D721Med (cell line): ENCODE measurements around the gene OR6X1.
"Not testable (repeated sequence)": the region's sequence is repeated elsewhere in the genome, so short reads cannot be mapped to it uniquely, and the experiment has no call there.

Experiments used
- DNase-seq: peaks from one replicate; pipeline ENCODE4 v3.0.0; 2011; ENCODE audit warnings: low spot score; ENCODE audit not compliant: insufficient read length
- FAIRE-seq: peaks from 2 replicates; lab custom pipeline; 2011; peaks lifted over from hg19 to GRCh38; lab: Jason Lieb, UNC
- CTCF ChIP-seq: IDR thresholded peaks from 2 replicates; pipeline ENCODE4 v1.5.1; 2012; ENCODE audit warnings: mild to moderate bottlenecking, control low read depth; ENCODE audit not compliant: insufficient read depth; ENCODE audit errors: missing control alignments

OR6X1 gene

GRCh38 chr11:123757976-123758375 lies 3.7 kb upstream of the OR6X1 start:
- no peak for DNase-seq
- TF ChIP-seq CTCF, result no peak
- no peak for FAIRE-seq

GRCh38 chr11:123755813-123756212 lies 1.5 kb upstream of the OR6X1 start:
- no peak for TF ChIP-seq CTCF
- DNase-seq (no peak), FAIRE-seq (no peak)

GRCh38 chr11:123755344-123755743 lies 1.0 kb upstream of the OR6X1 start:
- DNase-seq (no peak), FAIRE-seq (no peak)

GRCh38 chr11:123753110-123753509 lies 1.2 kb downstream of the OR6X1 start:
- TF ChIP-seq CTCF, result no peak
- DNase-seq (no peak), FAIRE-seq (no peak)

More at GRCh38 chr11:123755344-123755743, 1.0 kb upstream of the OR6X1 start:
- no peak for TF ChIP-seq CTCF

- FAIRE-seq (no peak), DNase-seq (no peak)
- TF ChIP-seq CTCF, result no peak
These were observed 2.5 kb downstream of the OR6X1 start for GRCh38 chr11:123751781-123752180.

GRCh38 chr11:123748349-123748748 lies 6.0 kb downstream of the OR6X1 start:
- not testable (repeated sequence) for DNase-seq, FAIRE-seq

GRCh38 chr11:123745764-123746451 lies 8.4 kb downstream of the OR6X1 start:
- TF ChIP-seq CTCF, result no peak
- no peak for DNase-seq
- no peak for FAIRE-seq
